Activated T-helper 1 cell treated with anti-CD3 and anti-CD28 coated beads, Interleukin-12 subunit alpha, Interleukin-12 subunit beta, Interleukin-2, Interleukin-4 antibody, amounts not matched to agents 30 ng/mL and 10 ng/mL and 1 ng/mL, durations not matched to agents 14 hours and 24 hours and 36 hours (primary cell): ENCODE data around the gene IL18R1. TPM values are rescaled to one million over a fixed set of nuclear protein-coding genes. Genes with fewer than 3 reads are reported as not detected.
"Not testable (repeated sequence)": the region's sequence is repeated elsewhere in the genome, so short reads cannot be mapped to it uniquely, and the experiment has no call there.

Source experiments
- DNase-seq: peaks from one replicate; pipeline ENCODE4 v3.0.0; 2021; ENCODE audit warnings: low spot score
- H3K27ac Mint-ChIP-seq: one replicate; pipeline ENCODE4 v1.8.0; 2021; ENCODE audit warnings: mild to moderate bottlenecking, mixed read lengths
- H3K27me3 Mint-ChIP-seq: one replicate; pipeline ENCODE4 v1.8.0; 2022; ENCODE audit warnings: mild to moderate bottlenecking, moderate library complexity, mixed read lengths; ENCODE audit not compliant: insufficient read depth
- H3K36me3 Mint-ChIP-seq: one replicate; pipeline ENCODE4 v1.8.0; 2021; ENCODE audit warnings: low read depth, mixed read lengths
- H3K4me1 Mint-ChIP-seq: one replicate; pipeline ENCODE4 v1.8.0; 2021; ENCODE audit warnings: low read depth, mixed read lengths
- H3K4me3 Mint-ChIP-seq: one replicate; pipeline ENCODE4 v1.8.0; 2021; ENCODE audit warnings: mild to moderate bottlenecking, moderate library complexity, mixed read lengths
- H3K9me3 Mint-ChIP-seq: one replicate; pipeline ENCODE4 v1.8.0; 2021; ENCODE audit warnings: mixed read lengths
- intact Hi-C: fragments of 100-400 bp; cut with micrococcal nuclease; formaldehyde crosslinking; loops from one replicate; pipeline ENCODE4 v1.15.1; 2024
- total RNA-seq: library from RNA; stranded (reverse); gene quantifications from 2 replicates; pipeline ENCODE4 v1.2.3, GENCODE V29; 2022

Gene IL18R1, protein sequence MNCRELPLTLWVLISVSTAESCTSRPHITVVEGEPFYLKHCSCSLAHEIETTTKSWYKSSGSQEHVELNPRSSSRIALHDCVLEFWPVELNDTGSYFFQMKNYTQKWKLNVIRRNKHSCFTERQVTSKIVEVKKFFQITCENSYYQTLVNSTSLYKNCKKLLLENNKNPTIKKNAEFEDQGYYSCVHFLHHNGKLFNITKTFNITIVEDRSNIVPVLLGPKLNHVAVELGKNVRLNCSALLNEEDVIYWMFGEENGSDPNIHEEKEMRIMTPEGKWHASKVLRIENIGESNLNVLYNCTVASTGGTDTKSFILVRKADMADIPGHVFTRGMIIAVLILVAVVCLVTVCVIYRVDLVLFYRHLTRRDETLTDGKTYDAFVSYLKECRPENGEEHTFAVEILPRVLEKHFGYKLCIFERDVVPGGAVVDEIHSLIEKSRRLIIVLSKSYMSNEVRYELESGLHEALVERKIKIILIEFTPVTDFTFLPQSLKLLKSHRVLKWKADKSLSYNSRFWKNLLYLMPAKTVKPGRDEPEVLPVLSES
- 57.8 and 61.3 TPM in 2 replicates for total RNA-seq

GRCh38 chr2:102355526-102356380 is at the start of gene IL18R1:
Gene IL18R1 (plus strand): TSS chr2:102355796. CDS start chr2:102362661, 6,865 bp downstream.
- H3K36me3 Mint-ChIP-seq, result peaks cover 25% of the 10 kb centered on the region
- H3K4me1 Mint-ChIP-seq, result peaks cover 47% of the 10 kb centered on the region

DNA sequence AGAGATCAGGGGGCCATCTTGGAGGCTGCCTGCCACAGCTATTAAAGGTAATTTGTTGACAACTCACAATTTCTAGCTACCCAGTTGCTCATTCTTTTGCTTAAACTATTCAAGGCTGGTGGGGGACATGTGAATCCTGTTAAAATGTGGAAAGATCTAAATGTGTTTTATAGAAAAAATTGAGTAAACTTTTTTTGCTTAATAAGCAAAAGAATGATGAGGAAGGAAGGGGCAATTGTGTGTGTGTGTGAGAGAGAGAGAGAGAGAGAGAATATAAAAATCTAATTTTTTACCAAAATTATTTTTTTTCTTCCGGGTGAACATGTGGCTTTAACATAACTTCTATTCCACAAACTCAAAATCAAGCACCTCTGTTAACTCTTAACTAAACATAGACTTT is 49.5 kb upstream of the IL18R1 start:
- H3K4me1 Mint-ChIP-seq, result peaks cover 43% of the 10 kb centered on the region
- intact Hi-C loops, result no loop called here
- no peaks in the 10 kb centered on the region for H3K27me3 Mint-ChIP-seq
- H3K36me3 Mint-ChIP-seq, result peaks cover 22% of the 10 kb centered on the region
- no peak for DNase-seq
- no peak overlapping the region for H3K4me3 Mint-ChIP-seq
- H3K27ac Mint-ChIP-seq, result peak overlapping the region; percentile 91
- H3K9me3 Mint-ChIP-seq, result peaks cover 5% of the 10 kb centered on the region

More at GRCh38 chr2:102355526-102356380, at the start of gene IL18R1:
- intact Hi-C loops, result loop anchor here (1.0 to 5.0 kb wide), 10 partner anchors 11 to 473 kb away; no protein-coding TSS in a partner anchor
- no peaks in the 10 kb centered on the region for H3K9me3 Mint-ChIP-seq
- peak within 1 kb of the TSS; percentile 97 for H3K4me3 Mint-ChIP-seq
- peak within 1 kb of the TSS; percentile 96 for H3K27ac Mint-ChIP-seq
- peak; percentile 71 for DNase-seq
- H3K27me3 Mint-ChIP-seq, result no peaks in the 10 kb centered on the region

DNA sequence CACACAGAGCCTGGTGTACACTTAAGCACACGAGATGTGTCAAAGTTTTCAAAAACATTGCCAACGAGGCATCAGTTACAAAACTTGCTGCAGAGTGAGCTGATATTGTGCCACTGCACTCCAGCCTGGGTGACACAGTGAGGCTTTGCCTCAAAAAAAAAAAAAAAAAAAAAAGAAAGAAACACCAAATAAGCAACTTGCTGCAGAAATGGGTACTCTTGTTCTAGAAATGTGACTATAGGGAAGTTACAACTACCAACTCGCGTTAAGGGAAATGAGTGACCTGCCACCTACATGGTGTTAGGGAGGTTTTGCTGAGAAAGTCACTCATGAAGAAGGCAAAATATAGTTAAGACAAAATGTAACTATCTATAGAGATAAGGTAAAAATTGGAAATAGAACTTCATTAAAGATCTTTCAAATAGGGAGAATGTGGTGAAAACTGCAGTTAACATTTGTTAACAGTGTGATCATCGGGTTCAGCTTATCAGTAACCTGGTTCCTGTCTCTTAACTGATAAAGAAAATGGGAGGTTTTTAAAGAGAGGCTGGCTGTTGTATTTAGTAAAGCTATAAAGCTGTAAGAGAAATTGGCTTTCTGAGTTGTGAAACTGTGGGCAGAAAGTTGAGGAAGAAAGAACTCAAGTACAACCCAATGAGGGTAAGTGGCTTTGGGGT is 44.5 kb upstream of the IL18R1 start, which contains the start of gene IL1RL1:
TSS of gene IL1RL1 (plus strand) at position 600 of the 677 bp plus-strand sequence. CDS start 26,702 bp downstream, outside the sequence.
- Mint-ChIP-seq H3K4me1 (peaks cover 35% of the 10 kb centered on the region), H3K27ac (peak within 1 kb of the TSS; percentile 25), H3K36me3 (peaks cover 25% of the 10 kb centered on the region), H3K27me3 (no peaks in the 10 kb centered on the region), H3K9me3 (peaks cover 4% of the 10 kb centered on the region), H3K4me3 (no peak within 1 kb of the TSS)
- intact Hi-C loops, result no loop called here
- DNase-seq, result no peak

- Mint-ChIP-seq H3K9me3 (no peaks in the 10 kb centered on the region), H3K4me1 (peaks cover 30% of the 10 kb centered on the region), H3K4me3 (no peak overlapping the region), H3K27me3 (no peaks in the 10 kb centered on the region), H3K27ac (no peak overlapping the region), H3K36me3 (peaks cover 20% of the 10 kb centered on the region)
- DNase-seq, result no peak
- intact Hi-C loops, result loop anchor here (2.0 kb wide), 1 partner anchor 24 kb away; no protein-coding TSS in a partner anchor
These were observed 42.6 kb upstream of the IL18R1 start for GRCh38 chr2:102313025-102313424.

GRCh38 chr2:102313471-102313870 is 42.1 kb upstream of the IL18R1 start:
- H3K27me3 Mint-ChIP-seq, result no peaks in the 10 kb centered on the region
- peaks cover 16% of the 10 kb centered on the region for H3K36me3 Mint-ChIP-seq
- intact Hi-C loops, result loop anchor here (2.0 kb wide), 1 partner anchor 23 kb away; no protein-coding TSS in a partner anchor
- H3K4me1 Mint-ChIP-seq, result peaks cover 30% of the 10 kb centered on the region
- no peak overlapping the region for H3K27ac Mint-ChIP-seq
- no peak for DNase-seq
- no peaks in the 10 kb centered on the region for H3K9me3 Mint-ChIP-seq
- H3K4me3 Mint-ChIP-seq, result no peak overlapping the region

DNA sequence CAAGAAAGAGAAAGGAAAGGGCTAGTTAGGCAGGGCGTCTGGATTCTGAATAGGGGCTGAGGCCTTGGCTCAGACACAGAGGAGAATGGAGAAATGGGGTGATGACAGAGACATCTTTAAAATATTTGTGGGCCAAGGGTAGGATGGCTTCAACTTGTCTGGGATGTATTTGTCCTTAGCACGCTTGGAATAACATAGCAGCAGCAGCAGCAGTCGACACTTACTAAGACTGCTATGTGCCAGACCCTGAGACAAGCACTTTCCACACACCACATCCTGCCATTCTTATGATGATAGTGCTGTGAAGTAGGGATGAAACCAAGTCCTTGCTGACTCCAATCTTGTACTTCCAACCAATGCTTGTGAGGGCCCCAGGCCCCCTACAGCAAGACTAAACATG is 41.6 kb upstream of the IL18R1 start:
- intact Hi-C loops, result loop anchor here (2.0 kb wide), 1 partner anchor 23 kb away; no protein-coding TSS in a partner anchor
- no peak overlapping the region for H3K4me3 Mint-ChIP-seq
- H3K4me1 Mint-ChIP-seq, result peaks cover 30% of the 10 kb centered on the region
- DNase-seq, result no peak
- peaks cover 16% of the 10 kb centered on the region for H3K36me3 Mint-ChIP-seq
- no peaks in the 10 kb centered on the region for H3K9me3 Mint-ChIP-seq
- no peaks in the 10 kb centered on the region for H3K27me3 Mint-ChIP-seq
- peak overlapping the region; percentile 1 for H3K27ac Mint-ChIP-seq

GRCh38 chr2:102315921-102316320 is 39.7 kb upstream of the IL18R1 start:
- H3K27ac Mint-ChIP-seq, result no peak overlapping the region
- no peaks in the 10 kb centered on the region for H3K27me3 Mint-ChIP-seq
- intact Hi-C loops, result no loop called here
- H3K9me3 Mint-ChIP-seq, result no peaks in the 10 kb centered on the region
- H3K4me1 Mint-ChIP-seq, result peaks cover 29% of the 10 kb centered on the region
- H3K36me3 Mint-ChIP-seq, result peaks cover 12% of the 10 kb centered on the region
- DNase-seq, result no peak
- no peak overlapping the region for H3K4me3 Mint-ChIP-seq

DNA sequence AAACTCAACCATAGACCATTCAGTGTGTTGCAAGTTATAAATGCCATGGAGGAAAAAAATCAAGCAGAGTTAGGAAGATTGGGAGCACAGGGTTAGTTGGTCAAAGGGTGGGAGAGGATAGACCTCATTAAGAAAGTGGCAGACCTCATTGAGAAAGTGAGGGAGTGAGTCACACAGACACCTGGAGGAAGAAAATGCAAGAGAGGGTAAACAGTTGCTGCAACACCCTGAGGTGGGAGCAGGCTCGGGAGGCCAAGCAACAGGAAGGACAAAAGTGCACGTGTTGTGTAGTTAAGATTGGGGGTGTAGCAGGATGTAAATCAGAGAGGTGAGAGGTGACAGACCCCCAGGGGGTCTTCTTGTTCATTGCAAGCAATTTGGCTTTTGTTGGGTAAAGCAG is 37.9 kb upstream of the IL18R1 start:
- Mint-ChIP-seq H3K36me3 (peaks cover 14% of the 10 kb centered on the region), H3K4me3 (no peak overlapping the region), H3K27ac (no peak overlapping the region), H3K4me1 (peaks cover 23% of the 10 kb centered on the region), H3K27me3 (no peaks in the 10 kb centered on the region), H3K9me3 (peaks cover 7% of the 10 kb centered on the region)
- DNase-seq, result no peak
- intact Hi-C loops, result no loop called here

DNA sequence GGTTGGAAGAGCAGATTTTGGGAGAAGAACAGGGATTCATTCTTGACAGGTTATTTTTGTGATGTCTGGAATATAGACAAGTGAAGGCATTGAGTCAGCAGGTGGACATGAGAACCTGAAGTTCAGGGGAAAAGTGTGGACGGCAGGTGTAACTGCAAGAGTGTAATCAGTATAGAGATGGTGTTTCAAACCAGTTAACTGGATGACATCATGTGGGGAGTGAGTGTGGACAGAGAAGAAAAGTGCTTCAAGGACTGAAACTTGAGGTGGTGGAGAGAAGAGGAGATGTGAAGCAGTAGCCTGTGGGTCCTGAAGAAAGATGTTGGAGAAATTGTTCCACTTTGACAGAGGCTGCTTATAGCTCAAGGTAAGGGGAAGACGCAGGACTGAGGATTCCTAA is 37.2 kb upstream of the IL18R1 start:
- Mint-ChIP-seq H3K9me3 (peaks cover 10% of the 10 kb centered on the region), H3K36me3 (peaks cover 17% of the 10 kb centered on the region), H3K4me3 (no peak overlapping the region), H3K27me3 (no peaks in the 10 kb centered on the region), H3K4me1 (peaks cover 18% of the 10 kb centered on the region), H3K27ac (no peak overlapping the region)
- no peak for DNase-seq
- intact Hi-C loops, result no loop called here

- Mint-ChIP-seq H3K9me3 (peaks cover 17% of the 10 kb centered on the region), H3K36me3 (peaks cover 22% of the 10 kb centered on the region), H3K27ac (no peak overlapping the region), H3K4me1 (no peaks in the 10 kb centered on the region), H3K27me3 (no peaks in the 10 kb centered on the region), H3K4me3 (no peak overlapping the region)
- DNase-seq, result no peak
- intact Hi-C loops, result no loop called here
These were observed 33.5 kb upstream of the IL18R1 start for GRCh38 chr2:102321941-102322719.

- H3K27ac Mint-ChIP-seq, H3K27me3 Mint-ChIP-seq, DNase-seq, intact Hi-C loops, H3K4me3 Mint-ChIP-seq, H3K4me1 Mint-ChIP-seq: not testable (repeated sequence)
- Mint-ChIP-seq H3K36me3 (peaks cover 22% of the 10 kb centered on the region), H3K9me3 (peaks cover 17% of the 10 kb centered on the region)
These were observed 30.7 kb upstream of the IL18R1 start for GRCh38 chr2:102324914-102325313.
